ENCODE results near the gene PCDHA12.
"Not testable (repeated sequence)": the region's sequence is repeated elsewhere in the genome, so short reads cannot be mapped to it uniquely, and the experiment has no call there.

DNA sequence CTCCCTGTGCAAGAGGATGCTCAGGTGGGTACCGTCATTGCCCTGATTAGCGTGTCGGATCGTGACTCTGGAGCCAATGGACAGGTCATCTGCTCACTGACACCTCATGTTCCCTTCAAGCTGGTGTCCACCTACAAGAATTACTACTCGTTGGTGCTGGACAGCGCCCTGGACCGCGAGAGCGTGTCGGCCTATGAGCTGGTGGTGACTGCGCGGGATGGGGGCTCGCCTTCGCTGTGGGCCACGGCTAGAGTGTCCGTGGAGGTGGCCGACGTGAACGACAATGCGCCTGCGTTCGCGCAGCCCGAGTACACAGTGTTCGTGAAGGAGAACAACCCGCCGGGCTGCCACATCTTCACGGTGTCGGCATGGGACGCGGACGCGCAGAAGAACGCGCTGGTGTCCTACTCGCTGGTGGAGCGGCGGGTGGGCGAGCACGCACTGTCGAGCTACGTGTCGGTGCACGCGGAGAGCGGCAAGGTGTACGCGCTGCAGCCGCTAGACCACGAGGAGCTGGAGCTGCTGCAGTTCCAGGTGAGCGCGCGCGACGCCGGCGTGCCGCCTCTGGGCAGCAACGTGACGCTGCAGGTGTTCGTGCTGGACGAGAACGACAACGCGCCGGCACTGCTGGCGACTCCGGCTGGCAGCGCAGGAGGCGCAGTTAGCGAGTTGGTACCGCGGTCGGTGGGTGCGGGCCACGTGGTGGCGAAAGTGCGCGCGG, 1.6 kb downstream of the PCDHA12 start:
- TF ChIP-seq POLR2A (IDR thresholded peaks at IDR 0.05; ENCODE audit: low read depth, low read length); POLR2AphosphoS5 (IDR thresholded peaks at IDR 0.05; ENCODE audit: insufficient read depth, low read depth, low read length); FOS (IDR thresholded peaks at IDR 0.05; ENCODE audit: borderline replicate concordance, insufficient read depth, low read length): not testable (repeated sequence)
- TF ChIP-seq, protein P1, sequence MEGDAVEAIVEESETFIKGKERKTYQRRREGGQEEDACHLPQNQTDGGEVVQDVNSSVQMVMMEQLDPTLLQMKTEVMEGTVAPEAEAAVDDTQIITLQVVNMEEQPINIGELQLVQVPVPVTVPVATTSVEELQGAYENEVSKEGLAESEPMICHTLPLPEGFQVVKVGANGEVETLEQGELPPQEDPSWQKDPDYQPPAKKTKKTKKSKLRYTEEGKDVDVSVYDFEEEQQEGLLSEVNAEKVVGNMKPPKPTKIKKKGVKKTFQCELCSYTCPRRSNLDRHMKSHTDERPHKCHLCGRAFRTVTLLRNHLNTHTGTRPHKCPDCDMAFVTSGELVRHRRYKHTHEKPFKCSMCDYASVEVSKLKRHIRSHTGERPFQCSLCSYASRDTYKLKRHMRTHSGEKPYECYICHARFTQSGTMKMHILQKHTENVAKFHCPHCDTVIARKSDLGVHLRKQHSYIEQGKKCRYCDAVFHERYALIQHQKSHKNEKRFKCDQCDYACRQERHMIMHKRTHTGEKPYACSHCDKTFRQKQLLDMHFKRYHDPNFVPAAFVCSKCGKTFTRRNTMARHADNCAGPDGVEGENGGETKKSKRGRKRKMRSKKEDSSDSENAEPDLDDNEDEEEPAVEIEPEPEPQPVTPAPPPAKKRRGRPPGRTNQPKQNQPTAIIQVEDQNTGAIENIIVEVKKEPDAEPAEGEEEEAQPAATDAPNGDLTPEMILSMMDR (IDR thresholded peaks at IDR 0.05; ENCODE audit: extremely low read depth in 1 of 2, insufficient read depth in 1 of 2, low read depth in 1 of 2, low read length in 2 of 2): not testable (repeated sequence)
- TF ChIP-seq, protein P2, sequence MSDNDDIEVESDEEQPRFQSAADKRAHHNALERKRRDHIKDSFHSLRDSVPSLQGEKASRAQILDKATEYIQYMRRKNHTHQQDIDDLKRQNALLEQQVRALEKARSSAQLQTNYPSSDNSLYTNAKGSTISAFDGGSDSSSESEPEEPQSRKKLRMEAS (IDR thresholded peaks at IDR 0.05; ENCODE audit: insufficient read depth, insufficient read length): not testable (repeated sequence)
